Activated B cell treated with CpG ODN at 0.5 μM for 24 hours (primary cell): ENCODE results near the gene ARHGAP25. TPM values are rescaled to one million over a fixed set of nuclear protein-coding genes. Genes with fewer than 3 reads are reported as not detected.

Source experiments
- ATAC-seq: fragments of 200-7000 bp; cut with Tn5 transposase; one replicate; pipeline ENCODE4 v1.10.0; 2021; ENCODE audit warnings: low read depth, mild to moderate bottlenecking, moderate library complexity
- CTCF ChIA-PET: fragments of 350-600 bp; sonication (Branson Sonifier 250); formaldehyde crosslinking; loops from one replicate; lab custom pipeline; 2021; ENCODE audit warnings: antibody characterized with exemption; lab: Charles Lee
- POLR2A ChIA-PET: fragments of 350-600 bp; sonication (Branson Sonifier 250); formaldehyde crosslinking; loops from one replicate; lab custom pipeline; 2021; ENCODE audit warnings: antibody characterized with exemption; lab: Charles Lee
- DNase-seq: peaks from one replicate; pipeline ENCODE4 v3.0.0; 2022
- H3K27ac Mint-ChIP-seq: one replicate; pipeline ENCODE4 v1.8.0; 2020; ENCODE audit warnings: mixed read lengths
- H3K27me3 Mint-ChIP-seq: one replicate; pipeline ENCODE4 v1.8.0; 2021; ENCODE audit warnings: mixed read lengths
- H3K36me3 Mint-ChIP-seq: one replicate; pipeline ENCODE4 v1.8.0; 2021; ENCODE audit warnings: low read depth, mixed read lengths
- H3K4me1 Mint-ChIP-seq: one replicate; pipeline ENCODE4 v1.8.0; 2021; ENCODE audit warnings: mixed read lengths
- H3K4me3 Mint-ChIP-seq: one replicate; pipeline ENCODE4 v1.8.0; 2020; ENCODE audit warnings: mild to moderate bottlenecking, mixed read lengths
- H3K9me3 Mint-ChIP-seq: one replicate; pipeline ENCODE4 v1.8.0; 2020; ENCODE audit warnings: mixed read lengths
- intact Hi-C: fragments of 100-400 bp; cut with micrococcal nuclease; formaldehyde crosslinking; loops from one replicate; pipeline ENCODE4 v1.15.1; 2024
- total RNA-seq: library from RNA; stranded (reverse); gene quantifications from 2 replicates; pipeline ENCODE4 v1.2.3, GENCODE V29; 2022
- TF ChIP-seq, protein P1 (sequence below): fragments of 200-600 bp; IDR thresholded peaks from one replicate; pipeline ENCODE4 v1.8.0; 2022; ENCODE audit warnings: antibody characterized with exemption, mild to moderate bottlenecking

The ARHGAP25 gene
- total RNA-seq, 1 donor from 2014 or later: 336 TPM

DNA sequence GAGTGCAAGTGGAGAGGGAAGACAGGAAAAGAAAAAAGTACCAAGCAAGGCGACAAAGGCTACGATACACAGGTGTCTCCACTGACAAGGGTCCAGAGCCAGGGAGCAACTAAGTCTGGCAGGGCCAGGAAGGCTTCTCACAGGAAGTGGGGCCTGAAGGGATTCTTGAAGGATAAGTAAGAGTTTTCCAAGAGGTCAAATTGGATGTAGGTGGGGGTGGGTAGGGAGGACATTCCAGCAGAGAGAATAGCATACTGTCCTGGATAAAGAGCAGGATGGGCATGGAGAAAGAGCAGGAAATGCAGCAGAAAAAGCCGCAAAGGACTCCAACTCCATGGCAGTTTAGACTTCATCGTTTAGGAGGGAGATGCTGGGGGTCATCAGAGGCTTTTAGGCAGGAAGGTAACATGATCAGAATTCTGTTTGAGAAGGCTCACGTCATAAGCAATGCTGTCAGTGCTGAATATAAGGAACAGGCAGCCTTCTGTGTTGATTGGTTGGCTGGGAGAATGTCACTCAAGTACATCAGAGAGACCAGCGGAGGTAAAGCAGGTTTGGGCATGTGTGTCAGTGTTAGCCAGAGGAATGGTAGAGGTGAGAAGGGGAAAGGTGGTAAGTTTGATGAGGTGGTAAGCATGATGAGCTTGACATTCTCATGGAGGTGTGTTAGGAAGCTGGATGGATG lies 35.1 kb downstream of the ARHGAP25 start:
- Mint-ChIP-seq H3K4me3 (peak overlapping the region; percentile 56), H3K27me3 (no peaks in the 10 kb centered on the region), H3K9me3 (no peaks in the 10 kb centered on the region), H3K36me3 (peaks cover 2% of the 10 kb centered on the region), H3K27ac (peak overlapping the region; percentile 96), H3K4me1 (peaks cover 99% of the 10 kb centered on the region)
- ChIA-PET CTCF (interaction anchor here (1.0 to 2.1 kb wide), 4 partner anchors 14 to 61 kb away, joined by 3 to 23 read pairs (median 4); no protein-coding TSS in a partner anchor), POLR2A (interaction anchor here (0.7 to 22.0 kb wide), 23 partner anchors 7 to 138 kb away, joined by 3 to 1418 read pairs (median 5); partner anchors contain the start of gene ARHGAP25)
- no peak for ATAC-seq
- TF ChIP-seq, protein P1, sequence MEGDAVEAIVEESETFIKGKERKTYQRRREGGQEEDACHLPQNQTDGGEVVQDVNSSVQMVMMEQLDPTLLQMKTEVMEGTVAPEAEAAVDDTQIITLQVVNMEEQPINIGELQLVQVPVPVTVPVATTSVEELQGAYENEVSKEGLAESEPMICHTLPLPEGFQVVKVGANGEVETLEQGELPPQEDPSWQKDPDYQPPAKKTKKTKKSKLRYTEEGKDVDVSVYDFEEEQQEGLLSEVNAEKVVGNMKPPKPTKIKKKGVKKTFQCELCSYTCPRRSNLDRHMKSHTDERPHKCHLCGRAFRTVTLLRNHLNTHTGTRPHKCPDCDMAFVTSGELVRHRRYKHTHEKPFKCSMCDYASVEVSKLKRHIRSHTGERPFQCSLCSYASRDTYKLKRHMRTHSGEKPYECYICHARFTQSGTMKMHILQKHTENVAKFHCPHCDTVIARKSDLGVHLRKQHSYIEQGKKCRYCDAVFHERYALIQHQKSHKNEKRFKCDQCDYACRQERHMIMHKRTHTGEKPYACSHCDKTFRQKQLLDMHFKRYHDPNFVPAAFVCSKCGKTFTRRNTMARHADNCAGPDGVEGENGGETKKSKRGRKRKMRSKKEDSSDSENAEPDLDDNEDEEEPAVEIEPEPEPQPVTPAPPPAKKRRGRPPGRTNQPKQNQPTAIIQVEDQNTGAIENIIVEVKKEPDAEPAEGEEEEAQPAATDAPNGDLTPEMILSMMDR: no peak
- DNase-seq: no peak
- intact Hi-C loops: loop anchor here (1.0 kb wide), 1 partner anchor 7 kb away; no protein-coding TSS in a partner anchor

GRCh38 chr2:68770271-68771111 lies 35.9 kb downstream of the ARHGAP25 start:
- POLR2A ChIA-PET: interaction anchor here (0.7 to 22.0 kb wide), 22 partner anchors 8 to 137 kb away, joined by 3 to 1418 read pairs (median 4); partner anchors contain the start of gene ARHGAP25

GRCh38 chr2:68771211-68771751 lies 36.7 kb downstream of the ARHGAP25 start:
- Mint-ChIP-seq H3K4me3 (peak overlapping the region; percentile 63), H3K9me3 (no peaks in the 10 kb centered on the region), H3K36me3 (peaks cover 17% of the 10 kb centered on the region), H3K27ac (peak overlapping the region; percentile 96), H3K27me3 (no peaks in the 10 kb centered on the region), H3K4me1 (peaks cover 91% of the 10 kb centered on the region)
- TF ChIP-seq, protein P1: no peak
- intact Hi-C loops: no loop called here
- no peak for DNase-seq
- CTCF ChIA-PET: interaction anchor here (0.9 to 2.1 kb wide), 4 partner anchors 8 to 62 kb away, joined by 3 to 23 read pairs (median 4); no protein-coding TSS in a partner anchor
- ATAC-seq: no peak
- POLR2A ChIA-PET: interaction anchor here (0.6 to 22.0 kb wide), 14 partner anchors 9 to 136 kb away, joined by 3 to 1418 read pairs (median 7); partner anchors contain the start of gene ARHGAP25

More at GRCh38 chr2:68770271-68771111, 35.9 kb downstream of the ARHGAP25 start:
- peak overlapping the region; percentile 96 for H3K27ac Mint-ChIP-seq
- CTCF ChIA-PET: interaction anchor here (1.0 to 2.1 kb wide), 4 partner anchors 18 to 61 kb away, joined by 3 to 23 read pairs (median 4); no protein-coding TSS in a partner anchor
- H3K27me3 Mint-ChIP-seq: no peaks in the 10 kb centered on the region
- H3K4me1 Mint-ChIP-seq: peaks cover 92% of the 10 kb centered on the region
- ATAC-seq (peak; percentile 2), DNase-seq (no peak)
- H3K4me3 Mint-ChIP-seq: peak overlapping the region; percentile 56
- H3K9me3 Mint-ChIP-seq: no peaks in the 10 kb centered on the region
- intact Hi-C loops: loop anchor here (1.0 kb wide), 1 partner anchor 8 kb away; no protein-coding TSS in a partner anchor
- TF ChIP-seq, protein P1: no peak
- H3K36me3 Mint-ChIP-seq: peaks cover 9% of the 10 kb centered on the region

DNA sequence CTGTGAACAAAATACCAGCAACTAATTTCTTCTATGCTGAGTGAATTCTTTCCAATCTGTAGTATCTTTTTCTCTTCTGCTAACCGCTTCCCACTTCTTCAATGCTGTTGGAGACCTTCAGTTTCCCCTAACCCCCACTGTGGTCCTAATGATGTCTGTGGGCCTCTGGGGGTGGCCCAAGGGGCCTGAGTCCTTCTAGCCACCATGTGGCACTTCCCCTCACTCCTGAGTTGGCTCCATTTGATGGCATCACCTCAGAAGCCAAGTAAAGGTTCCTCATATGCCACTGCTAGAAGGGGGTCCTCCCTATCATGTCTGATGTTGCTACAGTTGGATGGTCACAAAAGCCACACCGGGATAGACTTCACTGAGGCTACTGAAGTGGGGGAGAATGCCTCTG lies 37.5 kb downstream of the ARHGAP25 start:
- DNase-seq: no peak
- no peak for ATAC-seq
- no peaks in the 10 kb centered on the region for H3K27me3 Mint-ChIP-seq
- POLR2A ChIA-PET: interaction anchor here (0.6 to 22.1 kb wide), 9 partner anchors 0 to 136 kb away, joined by 4 to 1418 read pairs (median 51); partner anchors contain the start of gene ARHGAP25
- peak overlapping the region; percentile 96 for H3K27ac Mint-ChIP-seq
- H3K4me3 Mint-ChIP-seq: peak overlapping the region; percentile 67
- peaks cover 25% of the 10 kb centered on the region for H3K36me3 Mint-ChIP-seq
- intact Hi-C loops: no loop called here
- peaks cover 91% of the 10 kb centered on the region for H3K4me1 Mint-ChIP-seq
- TF ChIP-seq, protein P1: no peak
- CTCF ChIA-PET: interaction anchor here (0.9 to 5.5 kb wide), 4 partner anchors 9 to 27 kb away, joined by 3 to 84 read pairs (median 14); no protein-coding TSS in a partner anchor
- no peaks in the 10 kb centered on the region for H3K9me3 Mint-ChIP-seq
